A549 treated with AZD9567 at 1 μM for 4 hours (cell line): ENCODE data around the gene EXTL2. TPM values are rescaled to one million over a fixed set of nuclear protein-coding genes. Genes with fewer than 3 reads are reported as not detected.

Source experiments
- total RNA-seq: library from RNA; stranded (reverse); fragments of 200-300 nt; extraction: Qiagen RNA extraction; gene quantifications from 5 replicates; pipeline ENCODE4 v1.2.3, GENCODE V29; 2022; ENCODE audit not compliant: insufficient read depth

The EXTL2 gene, protein sequence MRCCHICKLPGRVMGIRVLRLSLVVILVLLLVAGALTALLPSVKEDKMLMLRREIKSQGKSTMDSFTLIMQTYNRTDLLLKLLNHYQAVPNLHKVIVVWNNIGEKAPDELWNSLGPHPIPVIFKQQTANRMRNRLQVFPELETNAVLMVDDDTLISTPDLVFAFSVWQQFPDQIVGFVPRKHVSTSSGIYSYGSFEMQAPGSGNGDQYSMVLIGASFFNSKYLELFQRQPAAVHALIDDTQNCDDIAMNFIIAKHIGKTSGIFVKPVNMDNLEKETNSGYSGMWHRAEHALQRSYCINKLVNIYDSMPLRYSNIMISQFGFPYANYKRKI
- total RNA-seq = 7.4 to 9.6 TPM (median 8.8 TPM) in 5 replicates

GRCh38 chr1:100894603-100895539 lies at the start of gene EXTL2:
Gene EXTL2, minus strand, starts transcription at chr1:100894842. Its CDS starts 6,085 bp downstream, at chr1:100888757.

GRCh38 chr1:100895540-100896480 lies 1.2 kb upstream of the EXTL2 start, which contains the start of gene SLC30A7:
Gene SLC30A7, plus strand, starts transcription at chr1:100896090. Its CDS starts 173 bp downstream, at chr1:100896263.

Other genes with a start within 250 kb of the EXTL2 start
- gene VCAM1, start 175.1 kb downstream of the EXTL2 start, total RNA-seq = 0.02 to 0.06 TPM (median 0.04 TPM) in 4 of 5 replicates, not detected in the other
- 8.6 to 16.5 TPM (median 8.7 TPM) in 5 replicates for gene SLC30A7, start 1.2 kb upstream of the EXTL2 start, total RNA-seq
- 23.7 to 32.1 TPM (median 28.9 TPM) in 5 replicates for gene DPH5, start 130.9 kb upstream of the EXTL2 start, total RNA-seq